GM18951 (cell line): ENCODE measurements around the gene SUSD2.

Experiments
- POLR2A ChIP-seq: IDR thresholded peaks from 4 replicates; pipeline ENCODE4 v1.6.1; 2011; ENCODE audit warnings: mild to moderate bottlenecking; ENCODE audit not compliant: insufficient read length, insufficient read depth; ENCODE audit errors: extremely low read depth
- in situ Hi-C: fragments of 300-500 bp; cut with MboI; formaldehyde crosslinking; loops from one replicate; pipeline ENCODE4 v1.12.0; 2022; ENCODE audit warnings: low sequenced_read_pairs, mixed read lengths, inconsistent platforms; ENCODE audit not compliant: unreplicated experiment

The SUSD2 gene

DNA sequence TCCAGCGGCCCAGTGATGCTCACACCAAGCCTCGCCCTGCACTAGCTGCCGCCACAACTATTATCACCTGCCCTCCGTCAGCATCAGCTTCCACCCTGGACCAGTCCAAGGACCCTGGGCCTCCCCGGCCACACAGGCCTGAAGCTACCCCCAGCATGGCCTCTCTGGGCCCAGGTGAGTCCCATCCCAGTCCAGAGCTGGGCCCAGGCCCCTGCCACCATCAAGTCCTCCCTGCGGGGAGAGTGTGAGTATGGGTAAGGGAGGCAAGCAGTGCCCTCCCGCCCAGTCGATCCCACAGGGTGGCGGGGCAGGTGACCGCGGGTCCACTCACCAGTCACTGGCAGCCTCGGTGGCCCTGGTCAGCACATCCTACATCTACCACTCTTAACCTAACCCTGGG lies 9.5 kb upstream of the SUSD2 start:
- in situ Hi-C loops: no loop called here
- TF ChIP-seq POLR2A: no peak

DNA sequence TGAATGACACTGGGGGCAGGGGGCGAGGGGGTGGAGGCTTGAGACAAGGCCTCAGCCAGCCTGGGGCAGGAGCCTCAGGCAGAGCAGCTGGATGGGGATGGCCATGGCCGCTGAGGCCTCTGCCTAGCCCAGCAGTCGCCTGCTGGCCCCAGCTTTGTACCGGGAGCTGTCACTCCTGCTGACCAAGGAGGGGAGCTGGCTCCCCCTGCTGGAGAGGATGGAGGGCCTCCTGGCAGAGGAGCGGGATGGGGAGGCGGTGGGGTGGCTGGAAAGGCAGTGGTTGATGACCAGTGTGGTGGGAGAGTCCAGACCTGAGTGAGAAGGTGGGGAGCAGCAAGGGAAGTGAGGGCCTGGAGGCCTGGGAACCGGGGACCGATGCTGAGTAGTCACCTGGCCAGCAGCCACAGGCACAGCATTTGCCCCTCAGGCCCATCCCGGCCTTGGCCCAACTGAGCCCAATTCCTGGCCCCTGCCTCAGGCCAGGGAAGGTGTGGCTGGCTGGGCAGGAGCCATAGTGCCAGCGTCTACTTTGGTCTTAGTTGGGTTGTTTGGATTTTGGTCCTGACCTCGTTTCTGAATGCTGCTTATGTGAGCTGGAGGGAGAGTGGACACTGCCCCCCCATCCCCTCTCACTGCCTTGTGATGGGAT lies 6.0 kb upstream of the SUSD2 start:
- in situ Hi-C loops: loop anchor here (25.0 kb wide), 1 partner anchor 188 kb away; the partner anchor contains the start of gene GSTT2
- no peak for TF ChIP-seq POLR2A

DNA sequence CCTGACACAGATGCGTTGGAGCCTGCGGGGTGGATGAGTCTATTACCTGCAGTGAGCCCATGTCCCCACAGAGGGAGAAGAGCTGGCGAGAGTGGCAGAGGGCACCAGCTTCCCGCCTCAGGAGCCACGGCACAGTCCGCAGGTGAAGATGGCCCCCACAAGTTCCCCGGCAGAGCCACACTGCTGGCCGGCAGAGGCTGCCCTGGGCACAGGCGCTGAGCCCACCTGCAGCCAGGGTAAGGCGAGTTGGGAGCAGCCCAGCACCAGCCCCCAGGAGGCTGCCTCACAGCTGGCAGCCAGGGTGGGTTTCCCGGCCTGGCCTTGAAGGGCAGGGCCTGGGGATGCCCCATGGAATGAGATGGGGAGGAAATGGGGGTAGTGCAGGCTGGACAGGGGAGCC lies 5.2 kb upstream of the SUSD2 start:
- in situ Hi-C loops: loop anchor here (25.0 kb wide), 1 partner anchor 189 kb away; the partner anchor contains the start of gene GSTT2
- TF ChIP-seq POLR2A: no peak

DNA sequence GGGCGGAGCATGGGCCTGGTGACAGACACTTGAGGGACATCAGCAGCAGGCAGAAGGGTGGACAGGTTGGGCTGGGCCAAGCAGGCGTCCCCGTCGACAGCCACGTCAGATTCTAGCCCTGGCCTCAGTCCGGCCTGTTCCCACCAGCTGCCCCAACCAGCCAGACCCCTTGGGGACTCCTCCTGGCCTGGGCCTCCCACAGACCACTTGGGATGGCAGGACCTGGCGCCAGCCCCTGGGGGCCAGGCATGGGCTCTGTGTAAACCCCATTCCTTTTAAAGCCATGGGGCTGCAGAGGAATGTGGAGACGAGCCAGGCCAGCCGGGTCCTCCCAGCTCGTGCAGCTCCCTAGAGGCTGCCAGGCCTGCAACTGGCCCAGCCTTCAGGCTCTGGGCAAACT lies 4.7 kb upstream of the SUSD2 start:
- no peak for TF ChIP-seq POLR2A
- in situ Hi-C loops: loop anchor here (25.0 kb wide), 1 partner anchor 189 kb away; the partner anchor contains the start of gene GSTT2

DNA sequence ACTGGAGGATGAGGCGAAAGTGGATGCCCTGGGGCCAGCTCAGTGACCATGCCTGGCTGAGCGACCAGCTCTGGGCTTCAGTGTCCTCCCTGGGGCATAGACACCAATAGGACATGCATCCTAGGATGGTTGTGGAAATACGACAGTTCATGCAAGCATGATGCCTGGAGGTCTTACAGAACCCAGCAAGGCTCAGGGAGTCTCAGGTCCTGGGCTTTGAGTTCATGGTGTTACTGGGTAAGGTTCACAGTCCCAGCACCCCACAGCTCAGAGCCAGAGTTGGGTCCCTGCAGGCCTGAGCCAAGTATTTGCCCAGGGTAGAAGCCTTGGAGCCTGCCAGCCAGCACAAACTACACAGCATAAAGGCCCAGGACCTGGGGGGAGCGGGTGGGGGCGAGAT lies 4.2 kb upstream of the SUSD2 start:
- in situ Hi-C loops: loop anchor here (25.0 kb wide), 1 partner anchor 190 kb away; the partner anchor contains the start of gene GSTT2
- TF ChIP-seq POLR2A: no peak

DNA sequence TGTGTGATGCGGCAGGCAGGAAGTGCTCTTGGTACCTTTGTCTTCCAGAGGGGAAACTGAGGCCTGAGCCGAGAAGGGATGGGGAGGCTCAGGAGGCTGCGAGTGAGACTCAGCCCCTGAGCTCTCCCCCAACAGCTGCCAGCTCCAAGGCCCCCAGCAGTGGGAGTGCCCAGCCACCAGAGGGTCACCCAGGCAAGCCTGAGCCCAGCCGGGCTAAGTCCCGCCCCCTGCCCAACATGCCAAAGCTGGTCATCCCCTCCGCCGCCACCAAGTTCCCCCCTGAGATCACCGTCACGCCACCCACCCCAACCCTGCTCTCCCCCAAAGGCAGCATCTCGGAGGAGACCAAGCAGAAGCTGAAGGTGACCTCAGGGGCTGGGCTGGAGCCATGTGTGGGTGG lies 3.8 kb upstream of the SUSD2 start:
- TF ChIP-seq POLR2A: no peak
- in situ Hi-C loops: loop anchor here (25.0 kb wide), 1 partner anchor 190 kb away; the partner anchor contains the start of gene GSTT2

DNA sequence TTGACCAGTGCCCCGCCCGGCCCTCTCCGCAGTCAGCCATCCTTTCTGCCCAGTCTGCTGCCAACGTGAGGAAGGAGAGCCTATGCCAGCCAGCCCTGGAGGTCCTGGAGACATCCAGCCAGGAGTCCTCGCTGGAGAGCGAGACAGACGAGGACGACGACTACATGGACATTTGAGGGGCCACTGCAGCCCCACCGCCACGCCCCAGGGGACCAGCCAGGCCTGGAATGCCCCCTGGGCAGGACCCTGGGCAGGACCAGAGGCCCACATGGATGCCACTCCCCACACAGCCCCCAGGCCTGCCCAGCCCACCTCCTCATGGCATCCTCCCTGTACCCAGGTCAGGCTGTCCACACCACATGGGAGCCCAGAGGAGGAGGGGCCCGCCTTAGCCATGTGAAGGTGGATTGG lies 3.3 kb upstream of the SUSD2 start:
- no peak for TF ChIP-seq POLR2A
- in situ Hi-C loops: loop anchor here (25.0 kb wide), 1 partner anchor 191 kb away; the partner anchor contains the start of gene GSTT2

DNA sequence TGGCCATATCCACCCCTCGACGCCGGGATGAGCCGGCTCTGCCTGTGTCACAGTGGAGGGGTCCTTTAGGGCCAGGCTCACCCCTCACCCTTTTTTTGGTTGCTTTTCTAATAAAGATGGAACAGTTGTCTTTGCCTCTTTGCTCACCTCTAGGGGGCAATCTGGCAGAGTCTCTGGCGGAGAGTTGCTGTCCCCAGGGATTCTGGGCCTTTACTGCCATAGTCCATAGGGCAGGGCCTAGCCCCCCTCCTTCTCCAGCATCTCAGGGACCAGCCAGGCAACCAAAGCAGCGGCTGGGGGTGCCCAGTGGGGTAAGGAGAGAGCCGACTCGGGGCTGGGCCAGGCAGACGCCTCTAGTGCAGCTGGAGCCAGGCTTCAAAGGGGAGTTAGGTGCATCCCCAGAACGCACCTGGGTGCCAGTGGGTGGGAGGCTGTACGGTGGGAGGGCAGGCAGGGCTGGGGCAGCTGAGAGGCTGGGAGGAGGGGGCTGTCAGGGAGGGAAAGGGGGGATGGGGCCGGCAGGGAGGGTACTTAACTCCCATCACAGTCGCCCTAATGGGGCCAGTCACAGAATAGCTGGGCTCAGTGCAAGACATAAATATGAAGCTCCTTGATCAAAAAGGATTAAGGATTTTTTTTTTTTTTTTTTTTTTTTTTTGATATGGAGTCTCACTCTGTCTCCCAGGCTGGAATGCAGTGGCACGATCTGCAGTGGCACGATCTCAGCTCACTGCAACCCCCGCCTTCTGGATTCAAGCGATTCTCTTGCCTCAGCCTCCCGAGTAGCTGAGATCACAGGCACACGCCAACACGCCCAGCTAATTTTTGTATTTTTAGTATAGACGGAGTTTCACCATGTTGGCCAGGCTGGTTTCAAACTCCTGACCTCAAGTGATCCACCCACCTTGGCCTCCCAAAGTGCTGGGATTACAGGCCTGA lies 2.5 kb upstream of the SUSD2 start:
- in situ Hi-C loops: loop anchor here (25.0 kb wide), 1 partner anchor 191 kb away; the partner anchor contains the start of gene GSTT2
- TF ChIP-seq POLR2A: no peak

DNA sequence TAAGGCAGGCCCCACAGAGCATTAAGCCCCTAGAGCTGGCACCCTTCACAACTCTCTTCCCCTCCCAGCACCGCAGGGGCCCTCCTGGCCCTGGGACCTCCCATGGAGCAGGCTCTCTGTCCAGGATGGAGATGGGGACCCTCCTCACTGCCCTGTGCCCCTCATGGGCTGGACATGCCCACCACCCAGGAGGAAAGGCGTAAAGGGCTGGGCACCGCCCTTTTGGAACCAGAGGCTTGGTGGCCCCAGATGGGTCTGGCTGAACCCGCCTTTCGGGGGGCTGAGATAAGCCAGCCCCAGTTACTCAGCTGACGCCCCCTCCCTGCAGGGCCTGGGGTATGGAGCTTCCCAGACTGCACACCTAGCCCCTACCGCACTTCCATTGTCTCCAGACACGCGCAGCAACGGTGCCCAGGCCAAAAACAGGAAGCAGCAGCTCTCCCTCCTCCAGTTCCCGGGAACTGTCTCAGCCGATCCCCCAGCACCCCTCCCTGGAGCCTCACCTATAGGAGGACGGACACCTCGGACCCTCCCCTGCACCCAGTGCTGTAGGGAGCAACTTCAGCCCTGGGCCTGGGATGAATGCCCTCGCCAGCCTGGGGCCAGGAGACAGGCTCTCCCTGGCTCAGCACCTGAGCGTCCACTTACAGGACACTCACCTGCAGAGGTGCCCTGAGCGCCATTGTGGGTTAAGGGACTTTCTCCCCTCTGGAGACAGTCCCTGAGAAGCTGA lies 1.6 kb upstream of the SUSD2 start:
- in situ Hi-C loops: loop anchor here (25.0 kb wide), 1 partner anchor 192 kb away; the partner anchor contains the start of gene GSTT2
- no peak for TF ChIP-seq POLR2A

DNA sequence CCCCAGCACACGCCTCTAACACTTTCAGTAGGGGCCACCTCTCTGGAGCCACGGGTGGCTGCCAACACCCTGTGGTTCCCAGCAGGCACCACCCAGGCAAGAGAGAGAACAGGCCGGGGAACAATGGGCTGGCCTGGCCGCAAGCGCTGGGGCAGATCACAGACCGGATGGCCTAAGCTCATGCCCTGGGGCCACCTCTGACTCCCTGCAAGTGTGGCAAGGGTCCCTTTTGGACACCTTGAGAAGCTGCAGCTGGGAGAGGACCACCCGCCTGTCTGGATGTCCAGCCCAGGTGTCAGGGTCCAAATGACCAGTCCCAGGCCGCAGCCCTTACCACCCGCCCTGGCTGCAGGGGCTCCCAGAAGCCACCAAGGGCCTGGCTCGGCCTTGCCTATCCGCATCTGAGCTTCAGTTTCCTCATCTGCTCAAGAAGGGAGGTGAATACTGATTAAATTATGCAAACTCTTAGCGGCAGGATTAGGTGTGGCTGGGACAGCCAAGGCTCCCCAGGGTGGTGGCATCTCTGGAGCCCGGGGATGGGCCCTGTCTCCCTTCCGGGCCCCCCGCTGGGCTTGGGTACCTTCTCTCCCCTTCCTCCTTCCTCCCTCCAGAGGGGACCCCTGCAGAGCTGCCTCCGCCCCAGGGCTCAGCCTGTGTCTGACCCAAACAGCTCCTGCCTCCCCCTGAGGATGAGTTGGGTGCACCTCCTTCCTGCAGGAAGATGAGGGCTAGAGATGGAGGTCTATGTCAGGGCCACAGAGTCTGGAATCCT lies 785 bp upstream of the SUSD2 start:
- TF ChIP-seq POLR2A: no peak
- in situ Hi-C loops: loop anchor here (25.0 kb wide), 1 partner anchor 193 kb away; the partner anchor contains the start of gene GSTT2

DNA sequence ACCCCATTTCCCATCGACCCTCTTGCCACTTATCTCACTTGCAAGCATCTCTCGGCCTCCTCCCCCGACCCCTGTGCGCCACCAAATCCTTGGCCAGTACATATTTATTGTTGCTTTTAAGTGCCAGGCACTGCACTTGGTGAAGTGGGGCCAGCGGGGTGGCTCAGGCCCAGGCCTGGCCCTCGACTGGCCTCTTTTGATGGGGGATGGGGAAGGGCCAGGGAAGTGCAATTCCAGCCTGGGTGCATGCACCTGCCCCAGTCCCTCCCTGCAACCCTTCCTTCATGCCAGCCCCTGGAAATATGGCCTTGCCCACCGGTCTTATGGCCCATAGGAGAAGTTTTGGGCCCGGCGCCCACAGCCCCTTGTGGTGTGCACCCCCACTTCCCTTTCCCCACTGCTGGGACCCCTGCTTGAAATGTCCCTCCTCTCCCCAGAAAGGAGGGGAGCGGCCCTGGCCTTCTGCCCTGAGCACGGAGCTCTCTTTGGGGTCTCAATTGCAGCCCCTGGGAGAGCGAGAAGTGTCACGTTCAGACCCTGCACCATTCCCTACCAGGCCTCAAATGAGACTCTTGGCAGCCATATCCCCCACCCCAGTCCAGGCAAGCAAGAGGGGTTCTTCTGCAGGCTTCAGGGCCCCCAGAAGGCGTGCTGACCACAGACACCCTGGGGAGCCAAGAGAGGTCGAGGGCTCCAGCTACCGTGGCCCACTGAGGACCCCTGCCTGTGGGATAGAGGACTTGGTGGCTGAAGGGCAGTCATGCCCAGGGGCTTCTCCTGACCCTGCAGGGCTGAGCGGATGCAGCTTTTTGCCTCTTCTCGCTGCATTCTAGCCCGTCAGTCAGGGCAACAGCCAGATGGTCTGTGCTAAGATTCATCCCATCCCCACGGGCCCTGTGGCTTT lies 961 bp downstream of the SUSD2 start:
- in situ Hi-C loops: loop anchor here (25.0 kb wide), 1 partner anchor 195 kb away; the partner anchor contains the start of gene GSTT2
- TF ChIP-seq POLR2A: no peak

DNA sequence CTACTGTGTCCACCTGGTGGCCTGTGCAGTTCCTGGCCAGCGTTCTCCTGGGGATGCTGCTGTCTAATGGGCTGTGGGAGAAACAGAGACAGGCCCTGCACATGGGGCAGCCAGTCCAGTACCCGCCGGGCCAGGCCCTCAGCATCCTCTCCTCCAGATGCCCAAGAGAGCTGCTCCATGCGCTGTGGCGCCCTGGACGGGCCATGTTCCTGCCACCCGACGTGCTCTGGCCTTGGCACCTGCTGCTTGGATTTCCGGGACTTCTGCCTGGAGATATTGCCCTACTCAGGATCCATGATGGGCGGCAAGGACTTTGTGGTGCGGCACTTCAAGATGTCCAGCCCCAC lies 1.6 kb downstream of the SUSD2 start:
- in situ Hi-C loops: loop anchor here (25.0 kb wide), 1 partner anchor 196 kb away; the partner anchor contains the start of gene GSTT2
